NCI-H2029 treated with DMSO at 0.1 percent for 48 hours (cell line): ENCODE results near the gene FOXP1.

ENCODE experiments used
- DNase-seq: peaks from one replicate; lab custom pipeline; 2025; lab: John Stamatoyannopoulos, UW

The FOXP1 gene

DNA sequence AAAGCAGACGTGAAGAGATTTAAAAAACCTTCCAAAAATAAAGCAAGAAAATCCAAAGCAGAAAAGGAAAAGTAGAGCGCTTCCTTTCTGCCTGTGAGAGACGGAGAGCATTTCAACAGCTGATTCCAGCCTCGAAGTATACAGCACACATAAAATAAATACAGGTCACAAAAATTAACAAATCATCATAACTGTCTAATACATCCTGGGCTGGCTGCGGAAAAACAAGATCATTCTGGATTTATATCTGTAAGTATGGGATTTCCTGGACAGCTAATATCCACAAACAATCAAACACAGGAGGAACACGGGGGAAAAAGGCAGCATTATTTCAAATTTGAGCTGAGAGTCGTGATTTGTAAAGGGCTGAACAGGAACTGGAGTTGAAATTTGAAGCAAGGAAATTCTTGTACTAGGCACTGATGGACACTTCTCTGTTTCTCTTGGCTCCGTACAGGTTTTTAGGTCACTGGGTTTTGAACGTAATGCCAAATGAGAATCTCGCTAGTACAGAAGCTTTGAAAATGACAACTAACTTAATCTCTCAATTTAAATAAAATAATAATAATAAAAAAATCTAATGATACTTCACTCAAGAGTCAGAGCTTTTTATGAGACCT lies 577.7 kb downstream of the FOXP1 start:
- no peak for DNase-seq

GRCh38 chr3:71003511-71003910 lies 580.0 kb downstream of the FOXP1 start:
- DNase-seq: no peak

DNA sequence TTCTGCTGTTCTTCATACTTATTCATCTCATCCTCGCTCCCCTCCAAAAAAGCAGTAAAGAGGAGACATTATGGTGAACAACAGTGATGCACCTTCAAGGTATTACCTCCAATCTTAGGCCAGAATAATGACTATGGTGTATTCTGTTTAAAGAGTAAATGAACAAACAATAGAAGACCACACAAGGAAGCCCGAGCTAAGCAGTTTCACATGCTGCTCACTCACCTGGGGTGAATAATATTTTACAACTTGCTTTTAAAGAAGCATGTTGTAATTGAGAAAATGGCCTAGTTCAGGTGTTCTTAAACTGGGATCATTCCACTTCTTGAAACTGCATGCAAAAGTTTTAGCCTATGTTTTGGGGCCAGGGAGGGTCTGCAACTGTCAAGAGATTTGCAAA lies 581.2 kb downstream of the FOXP1 start:
- DNase-seq: no peak

DNA sequence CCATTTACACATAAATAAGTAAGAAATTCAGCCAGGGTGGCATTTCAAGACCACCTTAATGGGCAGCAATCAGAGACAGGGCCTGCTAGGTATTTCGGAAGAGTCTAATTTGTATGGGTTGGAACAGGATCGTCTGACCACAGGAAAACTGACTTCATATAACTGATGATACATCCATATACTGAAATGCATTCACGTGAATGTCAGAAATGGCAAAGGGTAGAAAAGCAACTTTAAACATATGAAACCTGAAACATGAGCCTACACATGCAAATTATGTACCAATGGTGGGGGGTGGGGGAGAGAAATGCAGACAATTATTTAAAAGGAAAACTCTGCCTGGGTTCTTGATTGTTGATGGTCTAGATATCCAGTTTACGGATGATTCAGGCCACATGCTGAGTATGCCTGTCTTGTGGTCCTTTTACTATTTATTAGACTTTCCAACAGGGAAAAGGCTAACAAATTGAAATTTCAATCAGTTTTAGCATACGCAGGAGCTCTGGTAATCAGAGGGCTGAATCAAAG lies 582.2 kb downstream of the FOXP1 start:
- DNase-seq: no peak

GRCh38 chr3:71000483-71000882 lies 583.0 kb downstream of the FOXP1 start:
- no peak for DNase-seq

- no peak for DNase-seq
Observed at GRCh38 chr3:70999730-71000129, 583.8 kb downstream of the FOXP1 start.

- DNase-seq: no peak
Observed at GRCh38 chr3:70996082-70996481, 587.4 kb downstream of the FOXP1 start.

DNA sequence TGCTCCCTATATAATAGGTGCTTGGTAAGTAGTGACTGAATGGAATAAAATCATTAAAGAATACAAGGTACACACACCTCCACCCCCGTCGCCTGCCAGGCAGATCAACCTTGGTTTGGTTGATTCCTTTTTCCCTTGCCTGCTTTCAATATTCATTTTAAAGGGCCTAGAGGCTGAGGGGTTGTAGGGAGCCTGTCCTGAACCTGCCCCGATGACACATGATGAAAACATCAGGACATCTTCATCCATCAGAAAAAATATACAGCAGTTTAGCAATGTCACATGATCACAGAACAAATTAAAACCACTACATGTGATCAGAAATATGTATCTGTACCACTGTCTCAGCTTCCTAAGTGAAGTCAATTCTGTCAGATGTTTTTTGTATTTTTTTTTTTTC lies 588.9 kb downstream of the FOXP1 start:
- no peak for DNase-seq

DNA sequence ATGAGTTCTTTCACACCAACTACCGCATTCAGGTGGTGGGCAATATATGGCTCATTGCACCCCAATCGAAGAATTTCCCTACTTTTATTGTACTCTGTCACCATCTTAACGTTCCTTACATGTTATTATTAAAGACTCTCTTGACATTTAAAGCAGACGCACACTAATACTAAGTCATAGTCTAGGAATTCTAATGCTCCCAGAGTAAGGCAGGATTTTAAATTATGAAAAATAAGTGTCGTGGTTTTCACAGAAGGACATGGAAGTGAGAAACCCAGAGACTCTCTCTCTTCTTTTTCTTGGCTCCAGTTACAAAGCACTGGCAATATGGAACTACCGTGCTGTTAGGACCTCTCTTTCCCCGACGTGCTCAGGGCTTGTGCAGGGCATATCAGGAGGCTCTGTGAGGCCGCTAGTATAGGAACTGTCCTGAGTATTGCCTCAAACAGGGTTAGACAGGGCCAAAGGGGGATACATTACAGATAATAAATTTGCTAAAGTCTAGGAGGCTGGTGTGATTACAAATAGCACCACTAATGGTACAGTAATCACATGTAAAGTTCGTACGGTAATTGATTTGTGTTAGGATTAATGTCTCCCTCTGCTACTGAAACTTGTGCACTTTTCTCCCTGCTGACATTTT lies 590.8 kb downstream of the FOXP1 start:
- DNase-seq: no peak

- DNase-seq: no peak
Observed at GRCh38 chr3:70992131-70992530, 591.4 kb downstream of the FOXP1 start.

DNA sequence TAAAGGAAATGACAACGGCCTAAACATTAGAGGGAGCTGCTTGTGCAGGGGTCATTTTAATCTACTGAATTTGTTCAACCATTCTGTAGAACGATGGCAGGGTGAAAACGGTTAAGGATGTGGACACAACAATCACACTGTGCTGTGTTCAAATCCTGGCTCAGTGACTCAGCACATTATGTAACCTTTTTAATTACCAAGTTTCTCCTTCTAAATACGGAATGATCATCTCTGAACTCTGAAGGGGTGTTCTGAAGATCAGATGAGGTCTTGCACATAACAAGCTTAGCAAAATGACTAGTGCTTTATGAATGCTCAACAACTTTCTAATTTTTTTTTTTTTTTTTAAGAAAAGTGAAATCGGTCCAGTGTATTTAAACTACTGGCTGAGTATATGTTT lies 592.8 kb downstream of the FOXP1 start:
- no peak for DNase-seq

DNA sequence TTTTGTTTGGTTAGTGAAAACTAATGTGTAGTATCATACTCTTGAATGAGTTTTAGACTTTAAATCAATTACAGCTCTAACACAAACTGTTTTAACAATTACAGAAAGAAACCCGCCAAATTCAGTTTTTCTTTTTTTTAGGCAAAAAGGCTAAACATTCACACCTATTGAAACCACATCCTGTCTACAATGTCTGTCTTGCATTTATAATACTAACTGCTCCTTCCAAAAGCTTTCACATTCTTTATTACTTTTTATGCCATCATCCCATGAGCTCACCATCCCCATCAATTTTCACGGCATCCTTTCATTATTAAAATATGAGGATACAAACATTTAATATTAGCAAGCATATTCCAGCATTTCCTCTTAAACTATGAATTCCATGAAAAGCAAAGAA lies 593.3 kb downstream of the FOXP1 start:
- DNase-seq: no peak

DNA sequence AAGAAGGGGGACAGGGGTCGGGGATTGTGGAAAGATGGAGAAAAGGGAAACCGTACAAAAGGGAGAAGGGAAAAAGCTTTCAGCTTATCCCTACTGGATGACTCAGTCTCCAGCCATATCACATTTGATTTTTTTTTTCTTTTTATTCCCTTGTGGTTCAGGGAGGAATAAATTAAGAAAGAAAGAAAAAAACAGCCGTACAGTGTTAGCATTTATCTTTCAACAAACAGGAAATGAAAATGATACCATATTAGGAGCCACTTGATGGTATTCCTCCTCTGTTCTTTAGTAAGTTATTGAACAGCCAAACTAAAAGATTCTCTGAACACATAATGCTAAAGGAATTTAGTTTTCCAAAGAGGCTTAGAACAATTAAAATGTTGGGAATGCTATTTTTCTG lies 594.4 kb downstream of the FOXP1 start:
- DNase-seq: no peak

DNA sequence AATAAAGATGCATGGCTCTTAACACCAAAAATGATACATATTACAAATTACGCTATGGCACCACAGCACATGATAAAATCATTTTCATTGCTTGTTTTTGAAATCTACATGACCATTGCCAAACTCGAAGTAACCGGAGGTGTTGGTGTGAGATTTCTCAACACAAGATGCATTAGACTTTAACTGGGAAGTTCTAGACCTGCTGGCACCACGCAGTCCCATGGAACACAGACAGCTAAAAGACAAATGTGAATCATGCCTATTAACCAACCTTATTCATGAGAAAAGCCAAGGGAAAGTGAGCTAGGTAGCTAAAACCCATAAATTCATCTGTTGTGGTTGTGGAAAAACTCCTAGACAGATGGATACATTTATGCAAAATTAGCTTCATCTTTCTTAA lies 595.4 kb downstream of the FOXP1 start:
- no peak for DNase-seq

- DNase-seq: no peak
Observed at GRCh38 chr3:70985572-70985971, 598.0 kb downstream of the FOXP1 start.

DNA sequence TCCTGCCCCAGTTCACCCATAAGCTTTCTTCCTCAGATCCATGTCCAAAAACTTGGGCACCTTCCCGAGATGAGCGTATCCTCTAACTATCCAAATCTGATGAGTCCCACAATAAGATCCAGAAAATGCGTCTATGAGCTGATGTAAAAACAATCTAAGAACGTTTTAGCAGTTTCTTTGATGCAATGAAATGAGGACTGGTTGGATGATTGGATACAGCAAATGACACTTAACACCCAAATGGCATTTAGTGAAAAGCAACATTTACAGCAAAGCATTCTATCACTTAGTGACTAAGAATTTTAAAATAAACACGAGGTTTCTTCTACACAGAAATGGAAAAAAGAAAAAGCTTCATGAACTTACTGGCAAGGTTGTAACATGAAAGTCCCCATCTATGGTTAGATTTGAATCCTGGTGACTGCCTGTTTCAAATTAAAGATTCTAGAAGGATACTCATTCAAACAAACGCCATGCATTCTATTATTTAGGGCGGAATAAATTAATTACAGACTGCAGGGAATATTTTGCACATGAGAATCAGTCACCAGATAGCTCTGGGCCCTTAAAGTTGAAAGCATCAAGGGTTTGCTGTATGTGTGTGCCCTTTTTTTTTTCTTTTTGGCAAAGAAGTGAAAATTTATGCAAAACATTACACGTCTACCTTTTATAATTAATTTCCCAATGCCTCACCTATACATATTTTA lies 598.6 kb downstream of the FOXP1 start:
- no peak for DNase-seq

GRCh38 chr3:70982700-70983140 lies 600.8 kb downstream of the FOXP1 start:
- no peak for DNase-seq

DNA sequence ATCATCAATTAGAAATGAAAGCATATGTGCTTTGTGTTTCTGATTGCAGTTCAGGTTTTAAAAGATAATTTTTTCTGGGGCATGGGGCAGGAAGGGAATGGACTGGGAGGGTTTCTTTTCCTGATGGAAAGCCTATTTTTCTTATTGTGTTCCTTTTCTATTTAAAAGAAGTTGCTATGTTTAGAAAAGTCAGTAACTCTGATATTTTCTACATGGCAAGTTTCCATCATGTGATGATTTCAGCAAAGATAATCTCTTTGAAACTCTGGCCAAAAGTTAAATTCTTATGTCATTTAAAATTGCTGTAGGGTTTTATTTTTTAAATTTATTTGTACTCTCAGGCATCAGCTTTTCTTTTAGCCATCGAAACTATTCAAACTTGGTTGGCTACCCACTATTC lies 601.2 kb downstream of the FOXP1 start:
- no peak for DNase-seq

DNA sequence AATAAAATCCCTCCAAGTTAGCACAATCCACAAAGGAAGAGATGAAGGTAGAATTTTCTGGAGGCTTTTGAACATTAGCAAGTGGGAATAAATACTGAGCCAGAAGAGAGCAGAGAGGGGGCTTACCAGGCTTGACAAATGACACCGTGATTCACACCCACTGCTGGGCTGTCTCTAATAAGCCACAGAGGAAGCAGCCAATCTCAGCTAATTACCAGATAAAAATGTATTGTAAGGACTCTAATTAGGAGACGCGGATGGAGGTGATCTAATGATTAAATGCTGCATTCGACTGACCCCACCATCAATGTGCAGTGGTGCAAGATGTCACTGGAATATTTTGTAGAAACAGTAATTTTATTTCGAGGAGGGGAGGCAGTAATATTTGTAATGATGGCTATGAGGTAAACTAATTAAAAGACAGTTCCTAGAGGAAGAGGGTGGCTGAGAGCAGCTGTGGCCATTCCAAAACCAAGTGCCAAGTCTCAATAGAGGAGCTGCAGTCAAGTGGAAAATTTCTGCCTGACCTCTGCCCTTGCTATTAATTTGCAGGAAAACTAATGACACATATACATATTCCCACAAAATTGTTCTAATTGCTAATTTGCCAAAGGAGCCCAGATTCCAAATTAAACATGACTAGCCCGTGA lies 602.2 kb downstream of the FOXP1 start:
- no peak for DNase-seq

DNA sequence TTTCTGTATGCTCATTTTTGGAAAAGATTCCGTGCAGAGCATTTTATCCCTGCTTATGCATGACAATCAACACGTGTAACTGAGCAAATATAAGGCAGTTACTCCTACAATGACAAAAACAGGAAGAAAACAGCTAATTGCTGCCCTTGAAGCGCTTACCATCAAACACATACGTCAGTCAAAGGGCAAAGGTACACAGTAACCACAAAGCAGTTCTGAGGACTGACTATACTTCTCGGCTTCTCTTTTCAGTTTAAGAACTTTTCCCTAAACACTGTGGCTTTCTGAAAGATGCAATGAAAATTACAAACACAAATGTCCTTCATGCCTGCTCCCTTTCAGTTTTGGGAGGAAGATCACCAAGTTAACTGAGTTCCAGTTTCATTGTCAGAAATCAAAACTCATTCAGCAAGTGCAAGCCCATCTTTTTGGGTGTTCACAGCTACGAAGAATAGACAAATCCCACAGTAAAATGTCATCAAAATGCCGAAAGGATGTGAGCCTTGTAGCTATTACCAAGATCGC lies 602.8 kb downstream of the FOXP1 start:
- no peak for DNase-seq

GRCh38 chr3:70979983-70980645 lies 603.4 kb downstream of the FOXP1 start:
- DNase-seq: no peak

- no peak for DNase-seq
Observed at GRCh38 chr3:70977712-70978111, 605.8 kb downstream of the FOXP1 start.
